ENCODE results near the gene SYNE4. TPM values are rescaled to one million over a fixed set of nuclear protein-coding genes. Genes with fewer than 3 reads are reported as not detected.

SYNE4 gene
- total and polyA plus RNA-seq, 2 experiments from 2014 or later, result 0.31 TPM; not detected in 1

- H4K20me1 ChIP-seq (ENCODE audit: insufficient read depth), result no peaks in the 10 kb centered on the region
- no peak overlapping the region for H2AFZ ChIP-seq
- no peaks in the 10 kb centered on the region for H3K9me3 ChIP-seq (ENCODE audit: low read depth)
- H3K36me3 ChIP-seq (ENCODE audit: low read depth), result no peaks in the 10 kb centered on the region
- H3K4me2 ChIP-seq (ENCODE audit: unreplicated experiment), result no peak overlapping the region
- peaks cover 27% of the 10 kb centered on the region for H3K79me2 ChIP-seq (ENCODE audit: insufficient read depth)
- H3F3A ChIP-seq (ENCODE audit: insufficient read depth), result peaks cover 12% of the 10 kb centered on the region
- H3K4me1 ChIP-seq (ENCODE audit: insufficient read depth), result peaks cover 4% of the 10 kb centered on the region; the same call in 1 of the 2 replicates
- no peaks in the 10 kb centered on the region for H3K9me2 ChIP-seq (ENCODE audit: insufficient read depth)
- no peak overlapping the region for H3K27ac ChIP-seq
- no peak overlapping the region for H3K9ac ChIP-seq
- TF ChIP-seq EZH2phosphoT487 (IDR thresholded peaks at IDR 0.05; ENCODE audit: insufficient read depth, low read depth), result no peak
- TF ChIP-seq EZH2 (IDR thresholded peaks at IDR 0.05; ENCODE audit: insufficient read depth, poor library complexity, severe bottlenecking), result no peak
- H3K4me3 ChIP-seq, result no peak overlapping the region
- in situ Hi-C loops (cut with MboI), result no loop called here
- no peaks in the 10 kb centered on the region for H3K27me3 ChIP-seq (replicated peaks; ENCODE audit: insufficient read depth)
- WGBS, 2 experiments (ENCODE audit: low coverage in 1 of 2, low lambda C conversion rate in 2 of 2, missing lambda C conversion rate in 2 of 2), result 86 to 92% methylated on average over 4 of the region's 4 CpGs
- no peak for DNase-seq
These were observed 5.3 kb downstream of the SYNE4 start for GRCh38 chr19:36003284-36003683.

- H3K36me3 ChIP-seq (ENCODE audit: low read depth), result no peaks in the 10 kb centered on the region
- 94 to 100% methylated on average over 3 of the region's 3 CpGs for WGBS, 2 experiments (ENCODE audit: low coverage in 1 of 2, low lambda C conversion rate in 2 of 2, missing lambda C conversion rate in 2 of 2)
- H2AFZ ChIP-seq, result no peak overlapping the region
- H4K20me1 ChIP-seq (ENCODE audit: insufficient read depth), result no peaks in the 10 kb centered on the region
- peaks cover 4% of the 10 kb centered on the region; the same call in 1 of the 2 replicates for H3K4me1 ChIP-seq (ENCODE audit: insufficient read depth)
- H3K4me3 ChIP-seq, result no peak overlapping the region
- no peak overlapping the region for H3K9ac ChIP-seq
- peaks cover 39% of the 10 kb centered on the region for H3K79me2 ChIP-seq (ENCODE audit: insufficient read depth)
- H3K27me3 ChIP-seq (replicated peaks; ENCODE audit: insufficient read depth), result no peaks in the 10 kb centered on the region
- DNase-seq, result no peak
- H3K9me2 ChIP-seq (ENCODE audit: insufficient read depth), result no peaks in the 10 kb centered on the region
- H3K27ac ChIP-seq, result no peak overlapping the region
- peaks cover 13% of the 10 kb centered on the region for H3F3A ChIP-seq (ENCODE audit: insufficient read depth)
- no peaks in the 10 kb centered on the region for H3K9me3 ChIP-seq (ENCODE audit: low read depth)
- TF ChIP-seq EZH2 (IDR thresholded peaks at IDR 0.05; ENCODE audit: insufficient read depth, poor library complexity, severe bottlenecking) (no peak), EZH2phosphoT487 (IDR thresholded peaks at IDR 0.05; ENCODE audit: insufficient read depth, low read depth) (no peak)
- H3K4me2 ChIP-seq (ENCODE audit: unreplicated experiment), result no peak overlapping the region
- in situ Hi-C loops (cut with MboI), result no loop called here
These were observed 7.0 kb downstream of the SYNE4 start for GRCh38 chr19:36001605-36002004.

- Histone ChIP-seq H2AFZ (no peak overlapping the region), H3K4me3 (peak overlapping the region; percentile 71; the same call in 1 of the 2 replicates), H3K9ac (no peak overlapping the region), H3K27ac (no peak overlapping the region), H4K20me1 (ENCODE audit: insufficient read depth) (no peaks in the 10 kb centered on the region), H3K79me2 (ENCODE audit: insufficient read depth) (peaks cover 49% of the 10 kb centered on the region), H3K9me3 (ENCODE audit: low read depth) (no peaks in the 10 kb centered on the region), H3F3A (ENCODE audit: insufficient read depth) (peaks cover 13% of the 10 kb centered on the region), H3K4me2 (ENCODE audit: unreplicated experiment) (peak overlapping the region; percentile 89), H3K9me2 (ENCODE audit: insufficient read depth) (no peaks in the 10 kb centered on the region), H3K36me3 (ENCODE audit: low read depth) (no peaks in the 10 kb centered on the region), H3K27me3 (replicated peaks; ENCODE audit: insufficient read depth) (no peaks in the 10 kb centered on the region), H3K4me1 (ENCODE audit: insufficient read depth) (peaks cover 9% of the 10 kb centered on the region; the same call in 1 of the 2 replicates)
- DNase-seq, result peak; percentile 17
- in situ Hi-C loops (cut with MboI), result no loop called here
- TF ChIP-seq EZH2phosphoT487 (IDR thresholded peaks at IDR 0.05; ENCODE audit: insufficient read depth, low read depth), result no peak
- no peak for TF ChIP-seq EZH2 (IDR thresholded peaks at IDR 0.05; ENCODE audit: insufficient read depth, poor library complexity, severe bottlenecking)
- 77 to 81% methylated on average over 8 of the region's 8 CpGs for WGBS, 2 experiments (ENCODE audit: low coverage in 1 of 2, low lambda C conversion rate in 2 of 2, missing lambda C conversion rate in 2 of 2)
These were observed 11.8 kb downstream of the SYNE4 start for GRCh38 chr19:35996777-35997176.

- DNase-seq, result peak; percentile 98
- Histone ChIP-seq H3K9ac (peak within 1 kb of the TSS; percentile 75), H3K4me3 (peak within 1 kb of the TSS; percentile 71), H2AFZ (peak within 1 kb of the TSS; percentile 89), H3K27me3 (replicated peaks; ENCODE audit: insufficient read depth) (no peaks in the 10 kb centered on the region), H3K4me1 (ENCODE audit: insufficient read depth) (peaks cover 9% of the 10 kb centered on the region; the same call in 1 of the 2 replicates), H4K20me1 (ENCODE audit: insufficient read depth) (no peaks in the 10 kb centered on the region), H3K36me3 (ENCODE audit: low read depth) (no peaks in the 10 kb centered on the region), H3K4me2 (ENCODE audit: unreplicated experiment) (peak within 1 kb of the TSS; percentile 89), H3K27ac (peak within 1 kb of the TSS; percentile 29; the same call in 1 of the 2 replicates), H3F3A (ENCODE audit: insufficient read depth) (peaks cover 13% of the 10 kb centered on the region), H3K9me2 (ENCODE audit: insufficient read depth) (no peaks in the 10 kb centered on the region), H3K79me2 (ENCODE audit: insufficient read depth) (peaks cover 35% of the 10 kb centered on the region), H3K9me3 (ENCODE audit: low read depth) (no peaks in the 10 kb centered on the region)
- in situ Hi-C loops (cut with MboI), result no loop called here
- 0 to 2% methylated on average over 70 to 97 of the region's 97 CpGs for WGBS, 2 experiments (ENCODE audit: low coverage in 1 of 2, low lambda C conversion rate in 2 of 2, missing lambda C conversion rate in 2 of 2)
- no peak for TF ChIP-seq EZH2phosphoT487 (IDR thresholded peaks at IDR 0.05; ENCODE audit: insufficient read depth, low read depth)
- no peak for TF ChIP-seq EZH2 (IDR thresholded peaks at IDR 0.05; ENCODE audit: insufficient read depth, poor library complexity, severe bottlenecking)
These were observed 13.3 kb downstream of the SYNE4 start, which contains the start of gene SDHAF1 for GRCh38 chr19:35995048-35995993. Gene SDHAF1, plus strand, starts transcription at chr19:35995188. Its CDS starts 87 bp downstream, at chr19:35995275.

Measured in GM23248 (cell line).